Measurements from ENCODE around the gene DCP1A. TPM values are rescaled to one million over a fixed set of nuclear protein-coding genes. Genes with fewer than 3 reads are reported as not detected.

Gene DCP1A
- total RNA-seq, 4 donors from 2014 or later = 20.7 to 37.4 (median 27.1) TPM

GRCh38 chr3:53258600-53259426 lies 88.5 kb downstream of the DCP1A start:
- Histone ChIP-seq H3K4me1 (peaks cover 0 to 15% (median 7%) of the 10 kb centered on the region in 3 donors), H3K36me3 (no peaks in the 10 kb centered on the region), H3K27me3 (no peaks in the 10 kb centered on the region), H3K4me3 (no peak overlapping the region), H3K9me3 (no peaks in the 10 kb centered on the region), H3K27ac (peak overlapping the region in 1 of 4 donors; percentile 6)
- no peak for TF ChIP-seq EP300 (IDR thresholded peaks at IDR 0.05)
- TF ChIP-seq CTCF (IDR thresholded peaks at IDR 0.05) = no peak
- TF ChIP-seq POLR2A (IDR thresholded peaks at IDR 0.05) = no peak
- no peak for TF ChIP-seq POLR2AphosphoS5 (IDR thresholded peaks at IDR 0.05)
- no peak for ATAC-seq
- 77 to 81% methylated on average over 5 to 8 of the region's 8 CpGs for WGBS, 2 donors (ENCODE audit: low coverage in 1 of 2)

- Histone ChIP-seq H3K4me1 (peaks cover 0 to 29% (median 12%) of the 10 kb centered on the region in 3 donors), H3K4me3 (no peak overlapping the region), H3K27me3 (no peaks in the 10 kb centered on the region), H3K36me3 (no peaks in the 10 kb centered on the region), H3K27ac (peak overlapping the region in 2 of 4 donors; percentile 91 to 95), H3K9me3 (no peaks in the 10 kb centered on the region)
- WGBS, 2 donors (ENCODE audit: low coverage in 1 of 2) = no CpG with 5 or more reads among the region's 4 CpGs
- no peak for ATAC-seq
- TF ChIP-seq POLR2A (IDR thresholded peaks at IDR 0.05) (no peak), CTCF (IDR thresholded peaks at IDR 0.05) (no peak), EP300 (IDR thresholded peaks at IDR 0.05) (no peak), POLR2AphosphoS5 (IDR thresholded peaks at IDR 0.05) (no peak)
These were observed 89.9 kb downstream of the DCP1A start for GRCh38 chr3:53257465-53257864.

GRCh38 chr3:53256704-53257055 lies 90.7 kb downstream of the DCP1A start:
- peak overlapping the region in 3 of 4 donors; percentile 91 to 95 (median 92) for H3K27ac ChIP-seq
- no peak overlapping the region for H3K4me3 ChIP-seq
- TF ChIP-seq POLR2A (IDR thresholded peaks at IDR 0.05) (no peak), EP300 (IDR thresholded peaks at IDR 0.05) (no peak), POLR2AphosphoS5 (IDR thresholded peaks at IDR 0.05) (no peak), CTCF (IDR thresholded peaks at IDR 0.05) (no peak)
- H3K36me3 ChIP-seq = no peaks in the 10 kb centered on the region
- no peak for ATAC-seq
- H3K4me1 ChIP-seq = peaks cover 0 to 37% (median 18%) of the 10 kb centered on the region in 3 donors
- no peaks in the 10 kb centered on the region for H3K9me3 ChIP-seq
- no peaks in the 10 kb centered on the region for H3K27me3 ChIP-seq
- 71 to 80% methylated on average over 1 to 4 of the region's 5 CpGs for WGBS, 2 donors (ENCODE audit: low coverage in 1 of 2)

GRCh38 chr3:53255775-53256703 lies 91.3 kb downstream of the DCP1A start, which contains the start of gene TKT:
TSS of gene TKT (minus strand) at chr3:53256022. CDS start at chr3:53255942, 80 bp downstream.
- Histone ChIP-seq H3K9me3 (no peaks in the 10 kb centered on the region), H3K36me3 (no peaks in the 10 kb centered on the region), H3K4me3 (peak within 1 kb of the TSS; percentile 72 to 99), H3K4me1 (peaks cover 0 to 43% (median 24%) of the 10 kb centered on the region in 3 donors), H3K27ac (peak within 1 kb of the TSS; percentile 51 to 95 (median 92)), H3K27me3 (no peaks in the 10 kb centered on the region)
- 29 to 100% methylated on average over 5 to 21 of the region's 66 CpGs for WGBS, 2 donors (ENCODE audit: low coverage in 1 of 2)
- TF ChIP-seq CTCF (IDR thresholded peaks at IDR 0.05) (no peak), POLR2A (IDR thresholded peaks at IDR 0.05) (peak; percentile 68 to 74), EP300 (IDR thresholded peaks at IDR 0.05) (no peak), POLR2AphosphoS5 (IDR thresholded peaks at IDR 0.05) (peak; percentile 76)
- peak; percentile 88 for ATAC-seq

Measured in gastroesophageal sphincter (tissue), 4 donors.